ENCODE results near the gene CYP51A1. TPM values are rescaled to one million over a fixed set of nuclear protein-coding genes. Genes with fewer than 3 reads are reported as not detected.
A peak's percentile ranks its signal among the peaks of the same experiment; 100 is the strongest.

CYP51A1 gene
- total RNA-seq (2016; rRNA removed; fragmentation: Illumina TruSeq; extraction: Trizol) (194 and 260 TPM in 2 replicates), polyA plus RNA-seq (2011; rRNA removed) (15.4 and 21.9 TPM in 2 replicates), polyA minus RNA-seq (2011; rRNA and poly(A)+ RNA removed; ENCODE audit: low replicate concordance) (18.6 and 28.9 TPM in 2 replicates), Bru-seq, nascent RNA (percentile 95 among the genes with signal in this experiment), BruChase-seq, experiment 1, labeled RNA remaining after a 6-hour chase (percentile 97 among the genes with signal in this experiment), BruChase-seq, experiment 2, labeled RNA remaining after a 2-hour chase (percentile 97 among the genes with signal in this experiment)
- total RNA-seq (2016; cell fraction: cytosol; rRNA removed; fragmentation: Illumina TruSeq; extraction: Trizol; ENCODE audit: low read depth): 48.9 and 55.6 TPM in 2 replicates
- total RNA-seq (2016; cell fraction: insoluble cytoplasmic fraction; rRNA removed; fragmentation: Illumina TruSeq; extraction: Trizol): 204 and 264 TPM in 2 replicates
- total RNA-seq (2016; cell fraction: membrane; rRNA removed; fragmentation: Illumina TruSeq; extraction: Trizol): 86.8 and 98.1 TPM in 2 replicates
- 194 and 215 TPM in 2 replicates for total RNA-seq (2016; cell fraction: nucleus; rRNA removed; fragmentation: Illumina TruSeq; extraction: Trizol)
- 10.3 and 23.0 TPM in 2 replicates for polyA plus RNA-seq (2011; cell fraction: cytosol; rRNA removed)
- 4.8 and 9.7 TPM in 2 replicates for polyA plus RNA-seq (2011; cell fraction: nucleus; rRNA removed)
- 126 and 140 TPM in 2 replicates for polyA plus RNA-seq (2012)
- 10.5 and 11.8 TPM in 2 replicates for polyA plus RNA-seq (2016; cell fraction: cytosol; fragmentation: Illumina TruSeq; extraction: Trizol; ENCODE audit: low read depth)
- polyA plus RNA-seq (2016; cell fraction: insoluble cytoplasmic fraction; fragmentation: Illumina TruSeq; extraction: Trizol; ENCODE audit: low read depth): 87.6 and 99.1 TPM in 2 replicates
- polyA plus RNA-seq (2016; cell fraction: membrane; fragmentation: Illumina TruSeq; extraction: Trizol; ENCODE audit: low read depth): 25.9 and 27.7 TPM in 2 replicates
- polyA plus RNA-seq (2016; cell fraction: nucleus; fragmentation: Illumina TruSeq; extraction: Trizol; ENCODE audit: insufficient read depth, low read depth): 133 and 149 TPM in 2 replicates
- 39.5 and 63.8 TPM in 2 replicates for polyA minus RNA-seq (2011; cell fraction: cytosol; rRNA and poly(A)+ RNA removed)
- 15.2 and 24.9 TPM in 2 replicates for polyA minus RNA-seq (2011; cell fraction: nucleus; rRNA and poly(A)+ RNA removed)
- long read RNA-seq, experiment 1, transcript CYP51A1-201 (10 exons, 3,210 nt): major isoform, 118 of 349 reads
- long read RNA-seq, experiment 1, transcript CYP51A1-203 (10 exons, 1,729 nt): minor isoform, 12 of 349 reads
- long read RNA-seq, experiment 1, partial matches to known transcripts: 29 of 349 reads
- long read RNA-seq, experiment 1, other reads (novel, unspliced or antisense): 190 of 349 reads
- long read RNA-seq, experiment 2, transcript CYP51A1-201 (10 exons, 3,210 nt): major isoform, 52 of 256 reads
- long read RNA-seq, experiment 2, partial matches to known transcripts: 7 of 256 reads
- long read RNA-seq, experiment 2, other reads (novel, unspliced or antisense): 191 of 256 reads

- in situ Hi-C loops (cut with HindIII; ENCODE audit: extremely low pct_ligation_motif_present, low pct_unique_long_range_greater_than_20kb): no loop called here
- Histone ChIP-seq H3K79me2 (ENCODE audit: insufficient read depth, low read length) (peaks cover 52% of the 10 kb centered on the region), H3K4me1 (ENCODE audit: insufficient read depth, low read length) (peaks cover 47% of the 10 kb centered on the region), H3K4me2 (ENCODE audit: low read depth, low read length) (peak within 1 kb of the TSS; percentile 98), H2AFZ (ENCODE audit: low read length) (no peak within 1 kb of the TSS), H3K4me3 (replicated peaks in 1 of 3; ENCODE audit: insufficient read depth in 1 of 3, low read depth in 2 of 3, low read length in 3 of 3) (peak within 1 kb of the TSS; percentile 95 to 100 (median 98)), H3K27me3 (ENCODE audit: control insufficient read depth in 1 of 2, insufficient read depth in 2 of 2, low read length in 2 of 2) (no peaks in the 10 kb centered on the region; a peak in 1 of 5 replicates), H3K9me3 (ENCODE audit: low read length) (no peaks in the 10 kb centered on the region), H4K20me1 (ENCODE audit: insufficient read depth, low read length) (peaks cover 40% of the 10 kb centered on the region), H3K36me3 (replicated peaks in 1 of 2; ENCODE audit: control insufficient read depth in 1 of 2, insufficient read depth in 2 of 2, low read length in 2 of 2) (peaks cover 3 to 21% of the 10 kb centered on the region in 2 experiments; a peak in 4 of 5 replicates), H3K27ac (ENCODE audit: extremely low read length, insufficient read depth, low read length) (peak within 1 kb of the TSS; percentile 98), H3K9ac (ENCODE audit: insufficient read depth, low read depth, low read length) (peak within 1 kb of the TSS; percentile 94)
- WGBS (ENCODE audit: low lambda C conversion rate): 2% methylated on average over 30 of the region's 73 CpGs
- intact Hi-C loops (cut with micrococcal nuclease; ENCODE audit: unreplicated experiment): loop anchor here (1.0 to 5.0 kb wide), 4 partner anchors 111 to 393 kb away; partner anchors contain the start of genes ANKIB1, GATAD1, KRIT1 and MTERF1
- DNase-seq (ENCODE audit: low spot score): peak; percentile 84
- ChIA-PET CTCF (ENCODE audit: low intra/inter-chr PET ratio, low total read pairs) (no interaction called here), POLR2A (interaction anchor here (0.6 to 1.5 kb wide), 8 partner anchors 9 to 394 kb away, joined by 3 to 7 read pairs (median 4); partner anchors contain the start of genes GATAD1, PEX1 and RBM48)
- FAIRE-seq: peak; percentile 36
- ATAC-seq: peak; percentile 91
- no TSS peak for BruUV-seq (replicated peaks)
- TF ChIP-seq AKNA (CRISPR knock-in tag; IDR thresholded peaks at IDR 0.05; ENCODE audit: borderline replicate concordance) (peak; percentile 21; the same call in 1 of the 2 replicates), ZFYVE20 (CRISPR knock-in tag; IDR thresholded peaks at IDR 0.05; ENCODE audit: borderline replicate concordance, low read depth) (no peak), IRF2 (CRISPR knock-in tag; IDR thresholded peaks at IDR 0.05) (peak; percentile 83; the same call in 1 of the 2 replicates), ZNF430 (CRISPR knock-in tag; IDR thresholded peaks at IDR 0.05) (peak; percentile 73; the same call in 1 of the 2 replicates), ZNF616 (CRISPR knock-in tag; IDR thresholded peaks at IDR 0.05; ENCODE audit: low read depth) (no peak), ZNF34 (CRISPR knock-in tag; IDR thresholded peaks at IDR 0.05; ENCODE audit: borderline replicate concordance) (peak; percentile 59; the same call in 1 of the 2 replicates), HHEX (CRISPR knock-in tag; IDR thresholded peaks at IDR 0.05) (peak; percentile 11; the same call in 1 of the 2 replicates)
- TF ChIP-seq, protein P1, sequence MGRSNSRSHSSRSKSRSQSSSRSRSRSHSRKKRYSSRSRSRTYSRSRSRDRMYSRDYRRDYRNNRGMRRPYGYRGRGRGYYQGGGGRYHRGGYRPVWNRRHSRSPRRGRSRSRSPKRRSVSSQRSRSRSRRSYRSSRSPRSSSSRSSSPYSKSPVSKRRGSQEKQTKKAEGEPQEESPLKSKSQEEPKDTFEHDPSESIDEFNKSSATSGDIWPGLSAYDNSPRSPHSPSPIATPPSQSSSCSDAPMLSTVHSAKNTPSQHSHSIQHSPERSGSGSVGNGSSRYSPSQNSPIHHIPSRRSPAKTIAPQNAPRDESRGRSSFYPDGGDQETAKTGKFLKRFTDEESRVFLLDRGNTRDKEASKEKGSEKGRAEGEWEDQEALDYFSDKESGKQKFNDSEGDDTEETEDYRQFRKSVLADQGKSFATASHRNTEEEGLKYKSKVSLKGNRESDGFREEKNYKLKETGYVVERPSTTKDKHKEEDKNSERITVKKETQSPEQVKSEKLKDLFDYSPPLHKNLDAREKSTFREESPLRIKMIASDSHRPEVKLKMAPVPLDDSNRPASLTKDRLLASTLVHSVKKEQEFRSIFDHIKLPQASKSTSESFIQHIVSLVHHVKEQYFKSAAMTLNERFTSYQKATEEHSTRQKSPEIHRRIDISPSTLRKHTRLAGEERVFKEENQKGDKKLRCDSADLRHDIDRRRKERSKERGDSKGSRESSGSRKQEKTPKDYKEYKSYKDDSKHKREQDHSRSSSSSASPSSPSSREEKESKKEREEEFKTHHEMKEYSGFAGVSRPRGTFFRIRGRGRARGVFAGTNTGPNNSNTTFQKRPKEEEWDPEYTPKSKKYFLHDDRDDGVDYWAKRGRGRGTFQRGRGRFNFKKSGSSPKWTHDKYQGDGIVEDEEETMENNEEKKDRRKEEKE (IDR thresholded peaks at IDR 0.05): no peak
Measured at GRCh38 chr7:92134271-92135051, at the start of gene CYP51A1. Gene CYP51A1, minus strand, starts transcription at chr7:92134477. Its CDS starts 113 bp downstream, at chr7:92134364.

Data from HepG2 (cell line).